Stimulated activated CD8-positive, alpha-beta memory T cell treated with anti-CD3 and anti-CD28 coated beads, Interleukin-7, amount 100 ng/mL, for 24 hours (primary cell): Measurements from ENCODE around the gene ENAH.

ENCODE experiments used
- DNase-seq: peaks from one replicate; pipeline ENCODE4 v3.0.0-alpha.2; 2020; ENCODE audit warnings: low read depth

ENAH gene

GRCh38 chr1:225471453-225472301 is 181.2 kb downstream of the ENAH start:
- DNase-seq, result no peak

GRCh38 chr1:225471109-225471452 is 181.8 kb downstream of the ENAH start:
- no peak for DNase-seq

- DNase-seq, result no peak
Observed at GRCh38 chr1:225470211-225471108, 182.5 kb downstream of the ENAH start.

GRCh38 chr1:225469051-225469450 is 183.9 kb downstream of the ENAH start:
- no peak for DNase-seq

- DNase-seq, result no peak
Observed at GRCh38 chr1:225468270-225469020, 184.5 kb downstream of the ENAH start.

GRCh38 chr1:225467193-225468020 is 185.5 kb downstream of the ENAH start:
- DNase-seq, result peak; percentile 56

- no peak for DNase-seq
Observed at GRCh38 chr1:225466848-225467192, 186.1 kb downstream of the ENAH start.

GRCh38 chr1:225465793-225466517 is 187.0 kb downstream of the ENAH start:
- no peak for DNase-seq

- no peak for DNase-seq
Observed at GRCh38 chr1:225464851-225465792, 187.8 kb downstream of the ENAH start.

GRCh38 chr1:225462714-225463574 is 190.0 kb downstream of the ENAH start:
- no peak for DNase-seq

GRCh38 chr1:225462429-225462713 is 190.6 kb downstream of the ENAH start:
- no peak for DNase-seq

GRCh38 chr1:225461533-225462428 is 191.1 kb downstream of the ENAH start:
- no peak for DNase-seq

GRCh38 chr1:225460737-225461532 is 192.0 kb downstream of the ENAH start:
- DNase-seq, result peak; percentile 27

GRCh38 chr1:225460021-225460736 is 192.7 kb downstream of the ENAH start:
- DNase-seq, result no peak

- DNase-seq, result no peak
Observed at GRCh38 chr1:225458222-225458631, 194.7 kb downstream of the ENAH start.

- peak; percentile 59 for DNase-seq
Observed at GRCh38 chr1:225454733-225455132, 198.2 kb downstream of the ENAH start.
